IMR-90 (cell line): ENCODE results near the gene AHCYL2. TPM values are rescaled to one million over a fixed set of nuclear protein-coding genes. Genes with fewer than 3 reads are reported as not detected.

Experiments used
- ATAC-seq: fragments of 200-7000 bp; cut with Tn5 transposase; 2 replicates; pipeline ENCODE4 v1.9.1; 2020; ENCODE audit warnings: low read depth, mild to moderate bottlenecking, moderate library complexity
- BruUV-seq: library from RNA; stranded (reverse); fragments of 400-500 nt; replicated peaks from 2 replicates; lab custom pipeline; 2021; lab: Mats Ljungman, UMichigan
- CTCF ChIA-PET: fragments of 300-600 bp; formaldehyde crosslinking; extraction: SDS; loops from one replicate; lab custom pipeline; 2021; ENCODE audit warnings: antibody characterized with exemption; lab: Yijun Ruan, JAX
- POLR2A ChIA-PET: fragments of 300-600 bp; sonication (Branson Sonifier 250); formaldehyde crosslinking; loops from one replicate; lab custom pipeline; 2022; ENCODE audit warnings: antibody characterized with exemption; ENCODE audit not compliant: unreplicated experiment; lab: Charles Lee
- DNase-seq: peaks from one replicate; pipeline ENCODE4 v3.0.0; 2013
- H2AFZ ChIP-seq: replicated peaks from 2 replicates; pipeline ENCODE3; 2013; ENCODE audit warnings: low read length, mild to moderate bottlenecking; ENCODE audit not compliant: poor library complexity
- H2AK5ac ChIP-seq: 2 replicates; pipeline ENCODE4 v1.6.1; 2013; ENCODE audit warnings: low read depth, low read length, inconsistent platforms
- H2AK9ac ChIP-seq: replicated peaks from 2 replicates; pipeline ENCODE3; 2013; ENCODE audit warnings: mild to moderate bottlenecking, low read depth, low read length, moderate library complexity; ENCODE audit not compliant: poor library complexity
- H2BK120ac ChIP-seq: 2 replicates; pipeline ENCODE4 v1.6.1; 2013; ENCODE audit warnings: low read depth, low read length, inconsistent platforms
- H2BK15ac ChIP-seq: 3 replicates; pipeline ENCODE4 v1.6.1; 2013; ENCODE audit warnings: low read depth, low read length, inconsistent platforms
- H2BK20ac ChIP-seq: 2 replicates; pipeline ENCODE4 v1.6.1; 2013; ENCODE audit warnings: low read depth, mild to moderate bottlenecking, inconsistent platforms, low read length, moderate library complexity
- H2BK5ac ChIP-seq: 2 replicates; pipeline ENCODE4 v1.6.1; 2013; ENCODE audit warnings: mild to moderate bottlenecking, low read depth, low read length, inconsistent platforms; ENCODE audit not compliant: poor library complexity, severe bottlenecking
- H3K14ac ChIP-seq: replicated peaks from 2 replicates; pipeline ENCODE4 v1.6.1; 2013; ENCODE audit warnings: low read depth, low read length, inconsistent platforms
- H3K18ac ChIP-seq: 2 replicates; pipeline ENCODE4 v1.6.1; 2013; ENCODE audit warnings: low read depth, low read length, control low read depth
- H3K23ac ChIP-seq: 2 replicates; pipeline ENCODE4 v1.6.1; 2013; ENCODE audit warnings: low read depth, low read length, inconsistent platforms
- H3K27ac ChIP-seq: 2 replicates; pipeline ENCODE4 v1.5.1; 2013; ENCODE audit warnings: mild to moderate bottlenecking, control low read depth, low read length; ENCODE audit not compliant: insufficient read depth
- H3K27me3 ChIP-seq: 2 replicates; pipeline ENCODE4 v1.6.1; 2013; ENCODE audit warnings: low read length; ENCODE audit not compliant: control insufficient read depth, insufficient read depth
- H3K36me3 ChIP-seq: 2 replicates; pipeline ENCODE4 v1.6.1; 2013; ENCODE audit warnings: low read length, mixed read lengths; ENCODE audit not compliant: control insufficient read depth, insufficient read depth
- H3K4ac ChIP-seq: 2 replicates; pipeline ENCODE4 v1.6.1; 2013; ENCODE audit warnings: low read depth, low read length, inconsistent platforms
- H3K4me1 ChIP-seq: 2 replicates; pipeline ENCODE4 v1.6.1; 2013; ENCODE audit warnings: low read length, mixed read lengths; ENCODE audit not compliant: control insufficient read depth, insufficient read depth
- H3K4me2 ChIP-seq: 2 replicates; pipeline ENCODE4 v1.6.1; 2013; ENCODE audit warnings: low read depth, mild to moderate bottlenecking, control low read depth, low read length, moderate library complexity
- H3K4me3 ChIP-seq: 2 replicates; pipeline ENCODE4 v1.5.1; 2013; ENCODE audit warnings: low read depth, mild to moderate bottlenecking, control low read depth, low read length, moderate library complexity; ENCODE audit not compliant: insufficient read depth
- H3K56ac ChIP-seq: 2 replicates; pipeline ENCODE4 v1.6.1; 2013; ENCODE audit warnings: low read length, inconsistent platforms; ENCODE audit not compliant: insufficient read depth; ENCODE audit errors: extremely low read depth
- H3K79me1 ChIP-seq, 2 experiments: 2 replicates each; pipeline ENCODE4 v1.6.1; 2013; ENCODE audit warnings: low read length in 2 of 2, inconsistent platforms in 1 of 2, low read depth in 1 of 2
- H3K9ac ChIP-seq: 2 replicates; pipeline ENCODE4 v1.6.1; 2013; ENCODE audit warnings: low read depth, low read length, control low read depth
- H3K9me1 ChIP-seq: 2 replicates; pipeline ENCODE4 v1.6.1; 2013; ENCODE audit warnings: low read length, inconsistent platforms; ENCODE audit not compliant: insufficient read depth
- H3K9me3 ChIP-seq: 2 replicates; pipeline ENCODE4 v1.6.1; 2013; ENCODE audit warnings: low read length; ENCODE audit not compliant: control insufficient read depth, insufficient read depth
- H4K20me1 ChIP-seq: 2 replicates; pipeline ENCODE4 v1.6.1; 2013; ENCODE audit warnings: low read length, inconsistent platforms; ENCODE audit not compliant: insufficient read depth
- H4K5ac ChIP-seq: 2 replicates; pipeline ENCODE4 v1.6.1; 2013; ENCODE audit warnings: mild to moderate bottlenecking, low read depth, low read length, control low read depth
- H4K8ac ChIP-seq, 2 experiments: 2 replicates each; pipeline ENCODE4 v1.6.1; 2013; ENCODE audit warnings: low read depth in 2 of 2, low read length in 2 of 2, control low read depth in 1 of 2, inconsistent platforms in 1 of 2
- H4K91ac ChIP-seq: 2 replicates; pipeline ENCODE4 v1.6.1; 2013; ENCODE audit warnings: low read depth, low read length, inconsistent platforms; ENCODE audit not compliant: insufficient read depth
- BHLHE40 ChIP-seq: fragments of 150-350 bp; IDR thresholded peaks from 2 replicates; pipeline ENCODE4 v1.6.1; 2016; ENCODE audit warnings: mild to moderate bottlenecking, low read depth, low read length
- CHD1 ChIP-seq: IDR thresholded peaks from 2 replicates; pipeline ENCODE4 v1.6.1; 2012; ENCODE audit warnings: low read depth, low read length, improper control_type of control experiment
- FOS ChIP-seq: fragments of 150-350 bp; IDR thresholded peaks from 2 replicates; pipeline ENCODE4 v1.6.1; 2016; ENCODE audit warnings: low read depth, low read length
- POLR2A ChIP-seq: IDR thresholded peaks from 2 replicates; pipeline ENCODE4 v1.6.1; 2012; ENCODE audit warnings: mild to moderate bottlenecking, low read depth, low read length
- RCOR1 ChIP-seq: IDR thresholded peaks from 2 replicates; pipeline ENCODE4 v1.6.1; 2012; ENCODE audit warnings: mild to moderate bottlenecking, low read length, improper control_type of control experiment; ENCODE audit not compliant: insufficient replicate concordance
- SMC3 ChIP-seq: fragments of 150-350 bp; IDR thresholded peaks from 2 replicates; pipeline ENCODE4 v1.6.1; 2016; ENCODE audit warnings: low read depth, mild to moderate bottlenecking, antibody characterized with exemption, low read length, moderate library complexity
- WGBS, 2 experiments: methylation state at CpG; one replicate each; pipeline versions ENCODE4 v1.1.5 to v1.1.7; 2013; ENCODE audit warnings: missing lambda C conversion rate in 2 of 2; ENCODE audit not compliant: insufficient read length in 1 of 2; ENCODE audit errors: extremely low coverage in 2 of 2; 5-methylcytosine and 5-hydroxymethylcytosine counted together
- dilution Hi-C: fragments of 300-500 bp; cut with HindIII; formaldehyde crosslinking; loops from one replicate; pipeline ENCODE4 v1.14.3; 2018; ENCODE audit warnings: low sequenced_read_pairs; ENCODE audit not compliant: unreplicated experiment
- in situ Hi-C: fragments of 300-500 bp; cut with MboI; formaldehyde crosslinking; loops from 3 replicates; pipeline ENCODE4 v1.14.3; 2019; ENCODE audit warnings: low sequenced_read_pairs, inconsistent platforms, mixed read lengths
- intact Hi-C: fragments of 100-400 bp; cut with micrococcal nuclease; formaldehyde crosslinking; loops from 2 replicates; pipeline ENCODE4 v1.10.0; 2022
- polyA plus RNA-seq, 3 experiments: library from polyadenylated mRNA; depleted of rRNA; stranded (reverse); fragments of >200 nt; gene quantifications; 2 replicates each; pipeline ENCODE4 v1.2.3, GENCODE V29; 2012; ENCODE audit warnings: low replicate concordance in 1 of 3
- total RNA-seq: library from RNA; depleted of rRNA; stranded (reverse); fragments of >200 nt; gene quantifications from 2 replicates; pipeline ENCODE4 v1.2.3, GENCODE V29; 2012

Gene AHCYL2
- total and polyA plus RNA-seq, 2 of the 4 experiments (the other 2 are of a cell fraction) = 5.7 to 7.6 TPM

- Histone ChIP-seq H3K79me1 (no peaks in the 10 kb centered on the region), H2BK120ac (no peak overlapping the region), H3K9me3 (no peaks in the 10 kb centered on the region), H2AFZ (no peak overlapping the region), H2BK15ac (no peak overlapping the region), H2BK5ac (no peak overlapping the region), H3K4me2 (no peak overlapping the region), H4K20me1 (no peaks in the 10 kb centered on the region), H2BK20ac (no peak overlapping the region), H3K9ac (no peak overlapping the region), H3K18ac (no peak overlapping the region), H3K4ac (no peak overlapping the region), H2AK9ac (no peak overlapping the region), H3K27ac (no peak overlapping the region), H2AK5ac (no peak overlapping the region), H3K36me3 (no peaks in the 10 kb centered on the region), H3K4me1 (no peaks in the 10 kb centered on the region), H4K91ac (no peak overlapping the region), H3K4me3 (no peak overlapping the region), H3K23ac (peak overlapping the region; percentile 32; the same call in 1 of the 2 replicates), H4K8ac (no peak overlapping the region), H3K27me3 (no peaks in the 10 kb centered on the region), H3K14ac (no peak overlapping the region), H3K9me1 (peaks cover 5% of the 10 kb centered on the region), H4K5ac (no peak overlapping the region), H3K56ac (no peak overlapping the region)
- intact Hi-C loops (no loop called here), in situ Hi-C loops (loop anchor here (5.0 kb wide), 1 partner anchor 90 kb away; no protein-coding TSS in a partner anchor), dilution Hi-C loops (no loop called here)
- no TSS peak for BruUV-seq
- CTCF ChIA-PET = interaction anchor here (1.4 kb wide), 1 partner anchor 94 kb away, joined by 4 read pairs; no protein-coding TSS in a partner anchor
- TF ChIP-seq FOS (no peak), RCOR1 (no peak), BHLHE40 (no peak), SMC3 (no peak), POLR2A (no peak), CHD1 (no peak)
- 60% methylated on average over 1 of the region's 2 CpGs; no CpG with 5 or more reads in 1 of the 2 experiments for WGBS, 2 experiments
- ATAC-seq = no peak
- no peak for DNase-seq
- POLR2A ChIA-PET = no interaction called here
Observed at GRCh38 chr7:129461809-129462208, 237.0 kb downstream of the AHCYL2 start.
